GM19099 (cell line): ENCODE measurements around the gene ELMOD1.

Experiments
- POLR2A ChIP-seq: IDR thresholded peaks from 3 replicates; pipeline ENCODE4 v1.6.1; 2011; ENCODE audit warnings: low read depth; ENCODE audit not compliant: insufficient read length; ENCODE audit errors: extremely low read depth

ELMOD1 gene

DNA sequence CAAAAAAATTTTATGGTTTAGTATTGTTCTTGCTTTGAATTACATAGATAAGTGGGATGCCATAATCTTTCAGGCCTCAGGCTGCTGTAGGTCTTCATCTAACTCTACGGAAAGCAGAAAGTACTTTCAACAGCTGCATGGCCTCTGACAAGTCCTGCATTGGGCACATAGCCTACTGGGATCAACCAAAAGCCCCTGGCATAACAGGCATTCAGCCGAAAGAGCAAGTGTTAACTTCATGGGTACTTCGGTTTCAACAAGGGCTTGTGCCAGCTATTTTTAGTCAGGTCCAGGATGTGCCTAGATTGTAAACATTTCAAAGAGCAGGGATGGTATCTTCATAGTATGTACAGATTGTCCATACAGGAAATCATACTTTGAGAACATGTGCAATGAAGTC, 117.8 kb downstream of the ELMOD1 start:
- TF ChIP-seq POLR2A, result no peak

DNA sequence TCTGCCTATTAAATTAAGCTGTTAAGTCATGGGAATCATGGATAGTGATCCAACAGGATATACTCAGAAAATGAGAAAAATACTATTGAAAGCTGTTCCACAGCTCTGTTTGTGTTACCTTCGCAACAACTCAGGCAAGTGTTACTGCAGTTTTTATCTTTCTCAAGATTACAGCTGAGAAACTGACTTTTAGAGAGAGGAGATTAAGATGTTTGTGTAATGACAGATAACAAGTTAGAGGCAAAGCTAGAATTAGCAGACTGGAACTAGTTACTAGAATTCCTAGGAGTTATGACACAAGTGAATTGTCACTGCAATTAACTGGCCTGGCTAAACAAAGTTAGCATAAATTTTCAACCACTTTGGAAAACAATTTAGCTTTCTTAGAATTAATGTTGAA, 119.4 kb downstream of the ELMOD1 start:
- TF ChIP-seq POLR2A, result no peak

DNA sequence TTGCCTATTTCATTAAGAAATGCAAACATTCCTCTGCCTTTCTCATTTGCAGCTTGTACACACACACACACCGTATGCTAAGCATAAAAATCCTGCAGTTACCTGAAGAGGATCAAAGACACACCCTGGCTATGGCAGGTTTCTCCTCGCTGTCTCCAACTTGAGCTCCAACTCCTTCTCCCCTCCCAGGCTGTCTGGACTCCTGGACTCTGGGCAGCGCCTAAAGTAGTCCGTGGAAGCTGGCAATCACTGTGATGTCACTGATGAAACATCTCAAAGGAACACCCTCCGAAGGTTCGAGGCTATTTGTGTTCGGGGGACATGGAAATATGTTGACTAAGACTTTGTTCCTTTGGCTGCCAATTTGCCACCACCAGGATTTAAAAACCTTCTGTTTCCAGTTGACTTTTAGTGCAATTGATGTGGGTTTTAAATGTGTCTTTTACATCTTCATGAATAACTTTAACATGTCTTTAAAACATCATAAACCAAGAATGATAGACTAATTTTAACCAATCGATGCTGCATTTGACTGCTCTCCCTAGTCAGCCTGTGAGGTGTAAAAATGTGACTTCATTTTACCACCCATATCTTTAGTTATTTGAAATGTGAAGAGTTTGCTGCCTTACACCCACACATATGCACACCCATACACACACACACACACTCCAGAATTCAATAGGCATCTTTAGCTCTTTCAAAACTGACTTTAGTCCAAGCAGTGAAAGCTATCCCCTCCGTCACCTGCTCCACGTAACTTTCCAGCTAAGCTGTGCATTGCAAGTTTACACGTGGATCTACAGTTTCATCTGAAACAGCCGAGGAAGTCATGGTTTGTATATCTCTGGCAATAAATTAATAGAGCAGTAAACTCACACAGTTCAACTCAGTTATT, 121.2 kb downstream of the ELMOD1 start, which contains the start of gene SLN:
TSS of gene SLN (minus strand) at position 196 of the 895 bp plus-strand sequence.
- TF ChIP-seq POLR2A, result no peak

DNA sequence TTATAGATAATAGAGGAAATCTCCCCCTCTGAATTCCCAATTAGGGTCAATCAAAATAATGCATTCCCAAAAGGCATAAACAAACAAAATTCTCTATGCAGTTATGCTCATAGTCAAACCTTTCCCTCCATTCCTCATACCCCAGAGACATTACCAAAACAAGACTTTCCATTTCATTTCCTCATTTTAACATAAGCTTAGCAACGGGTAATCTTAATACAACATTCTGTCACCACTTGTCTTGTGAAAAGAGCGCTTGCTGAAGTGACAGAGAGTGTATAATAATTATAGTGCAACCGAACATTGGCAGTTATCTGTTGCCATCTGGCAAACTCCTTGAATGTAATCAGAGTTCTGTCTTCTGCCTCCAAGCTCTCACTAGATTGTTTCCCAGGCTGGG, 122.1 kb downstream of the ELMOD1 start:
- TF ChIP-seq POLR2A, result no peak
